EL (cell line): ENCODE measurements around the gene DGKD.

ENCODE experiments used
- DNase-seq: peaks from one replicate; pipeline ENCODE4 v3.0.0-alpha.2; 2016

The DGKD gene

GRCh38 chr2:233481368-233482142 is 127.3 kb downstream of the DGKD start:
- no peak for DNase-seq

DNA sequence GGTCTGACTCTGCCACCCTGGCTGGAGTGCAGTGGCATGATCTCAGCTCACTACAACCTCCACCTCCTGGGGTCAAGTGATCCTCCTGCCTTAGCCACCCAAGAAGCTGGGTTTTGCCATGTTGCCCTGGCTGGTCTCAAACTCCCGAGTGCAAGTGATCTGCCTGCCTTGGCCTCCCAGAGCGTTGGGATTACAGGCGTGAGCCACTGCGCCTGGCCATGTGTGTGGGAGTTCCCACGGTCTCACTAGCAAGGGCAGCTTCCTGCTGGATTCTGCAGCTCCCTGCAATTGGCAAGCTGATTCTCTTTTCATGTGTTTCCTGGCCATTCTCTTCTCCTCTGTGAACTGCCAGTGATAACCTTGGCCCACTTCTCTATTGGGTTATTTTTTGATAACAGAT is 128.3 kb downstream of the DGKD start:
- DNase-seq, result no peak

GRCh38 chr2:233485726-233486125 is 131.4 kb downstream of the DGKD start:
- DNase-seq, result no peak

DNA sequence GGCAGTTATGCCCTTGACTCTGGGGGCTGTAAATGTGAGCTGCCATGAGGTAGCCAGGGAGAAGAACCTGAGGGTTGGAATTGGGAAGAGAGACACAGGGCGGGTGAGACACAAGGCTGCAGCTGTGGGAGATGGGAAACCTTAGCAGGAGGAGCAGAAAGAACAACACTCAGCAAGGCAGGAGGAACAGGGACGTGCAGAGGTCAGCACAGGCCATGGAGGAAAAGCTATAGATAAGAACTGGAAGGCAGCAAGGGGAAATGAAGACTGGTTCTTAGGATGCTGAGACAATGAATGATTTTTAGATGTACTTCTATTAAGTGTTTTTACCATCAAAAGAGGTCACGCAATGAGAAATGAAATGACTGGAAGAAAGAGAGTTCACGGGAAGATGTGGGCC is 132.1 kb downstream of the DGKD start:
- DNase-seq, result no peak

- DNase-seq, result peak; percentile 92
Observed at GRCh38 chr2:233486778-233487552, 132.7 kb downstream of the DGKD start.

GRCh38 chr2:233487748-233488345 is 133.6 kb downstream of the DGKD start:
- DNase-seq, result no peak

DNA sequence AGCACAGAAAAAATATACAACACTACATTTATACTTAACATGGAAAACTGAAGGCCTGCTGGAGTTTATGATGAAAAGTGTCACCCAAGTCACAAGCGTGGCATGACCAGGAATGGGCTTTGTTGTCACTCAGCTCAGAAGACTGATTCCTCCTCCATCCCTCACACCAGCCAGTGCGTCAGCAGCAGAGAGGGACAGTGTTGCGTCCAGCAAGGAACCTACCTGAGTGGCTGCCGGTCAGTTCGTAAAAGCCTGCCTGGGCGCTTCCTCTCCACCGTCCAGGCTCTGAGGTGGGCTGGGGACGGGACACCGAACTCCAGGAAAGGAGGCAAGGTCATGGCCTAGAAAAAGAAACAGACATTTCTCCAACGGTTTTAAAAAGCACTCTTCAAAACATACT is 134.8 kb downstream of the DGKD start:
- no peak for DNase-seq

DNA sequence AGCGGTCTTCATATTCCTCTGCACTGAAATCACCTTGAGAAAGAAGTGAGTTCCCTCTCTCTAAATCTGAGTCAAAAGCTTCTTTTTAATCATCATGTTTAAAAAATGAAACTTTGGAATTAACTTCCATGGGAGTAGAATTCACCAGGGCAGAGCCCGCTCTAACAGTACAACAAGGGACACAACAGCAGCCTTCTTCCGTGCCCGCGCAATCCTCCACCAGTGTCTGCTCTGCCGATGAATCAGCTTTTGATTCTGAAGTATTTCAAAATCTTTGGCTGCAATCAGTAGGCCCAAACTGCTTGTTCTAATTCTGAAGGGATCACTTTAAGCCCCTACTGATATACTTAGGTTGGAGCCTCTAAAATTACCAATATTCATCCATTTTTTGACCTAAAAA is 135.4 kb downstream of the DGKD start:
- peak; percentile 20 for DNase-seq

DNA sequence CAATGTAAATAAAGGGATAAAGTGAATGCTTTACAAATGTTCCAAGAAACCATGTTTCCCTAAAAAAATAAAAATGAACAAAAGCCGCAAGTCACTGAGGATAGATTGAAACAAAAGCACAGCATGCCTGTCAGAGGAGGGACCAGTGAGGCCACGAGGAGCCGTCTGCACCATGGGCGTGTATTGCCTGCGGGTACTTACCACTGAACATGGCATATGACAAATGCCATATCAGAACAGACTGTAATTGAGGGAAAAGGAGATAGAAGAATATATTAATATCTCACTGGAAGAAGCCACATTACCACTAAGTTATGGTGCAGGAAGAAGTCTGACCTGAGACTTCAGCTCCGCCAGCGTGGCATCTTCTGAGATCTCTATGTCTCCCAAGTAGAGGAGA is 136.5 kb downstream of the DGKD start:
- DNase-seq, result no peak

- DNase-seq, result no peak
Observed at GRCh38 chr2:233491326-233491725, 137.0 kb downstream of the DGKD start.

DNA sequence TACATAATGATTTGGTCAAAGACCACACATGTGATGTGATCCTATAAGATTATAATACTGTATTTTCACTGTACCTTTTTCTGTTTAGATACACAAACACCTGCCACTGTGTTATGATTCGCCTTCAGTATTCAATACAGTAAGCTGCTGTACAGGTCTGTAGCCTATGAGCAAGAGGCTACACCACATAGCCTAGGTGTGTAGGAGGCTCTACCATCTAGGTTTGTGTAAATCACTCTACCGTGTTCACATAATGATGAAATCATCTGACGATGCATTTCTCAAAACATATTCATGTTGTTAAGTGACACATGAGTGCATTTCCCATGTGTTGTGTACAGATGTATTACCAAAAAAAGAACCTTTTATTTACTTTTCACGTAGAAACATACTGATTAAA is 137.8 kb downstream of the DGKD start:
- DNase-seq, result no peak

DNA sequence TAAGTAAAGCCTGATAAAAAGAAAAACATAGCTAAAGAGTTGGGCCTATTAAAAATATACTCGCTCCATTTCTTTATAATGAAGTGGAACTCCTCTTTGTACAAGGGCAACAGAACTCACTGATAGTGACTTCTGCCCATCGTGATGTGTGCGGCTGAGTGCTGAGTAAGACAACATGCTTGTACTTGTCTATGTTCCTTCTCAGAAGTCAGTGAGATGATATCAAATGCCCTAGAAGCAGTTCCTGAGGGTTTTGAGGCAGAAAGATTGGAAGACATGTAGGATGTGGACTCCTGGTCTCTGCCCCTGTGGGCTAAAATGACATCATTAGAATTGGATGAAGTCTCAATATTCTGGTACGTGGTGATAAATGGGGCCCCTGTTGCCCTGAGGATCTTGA is 138.5 kb downstream of the DGKD start:
- no peak for DNase-seq

DNA sequence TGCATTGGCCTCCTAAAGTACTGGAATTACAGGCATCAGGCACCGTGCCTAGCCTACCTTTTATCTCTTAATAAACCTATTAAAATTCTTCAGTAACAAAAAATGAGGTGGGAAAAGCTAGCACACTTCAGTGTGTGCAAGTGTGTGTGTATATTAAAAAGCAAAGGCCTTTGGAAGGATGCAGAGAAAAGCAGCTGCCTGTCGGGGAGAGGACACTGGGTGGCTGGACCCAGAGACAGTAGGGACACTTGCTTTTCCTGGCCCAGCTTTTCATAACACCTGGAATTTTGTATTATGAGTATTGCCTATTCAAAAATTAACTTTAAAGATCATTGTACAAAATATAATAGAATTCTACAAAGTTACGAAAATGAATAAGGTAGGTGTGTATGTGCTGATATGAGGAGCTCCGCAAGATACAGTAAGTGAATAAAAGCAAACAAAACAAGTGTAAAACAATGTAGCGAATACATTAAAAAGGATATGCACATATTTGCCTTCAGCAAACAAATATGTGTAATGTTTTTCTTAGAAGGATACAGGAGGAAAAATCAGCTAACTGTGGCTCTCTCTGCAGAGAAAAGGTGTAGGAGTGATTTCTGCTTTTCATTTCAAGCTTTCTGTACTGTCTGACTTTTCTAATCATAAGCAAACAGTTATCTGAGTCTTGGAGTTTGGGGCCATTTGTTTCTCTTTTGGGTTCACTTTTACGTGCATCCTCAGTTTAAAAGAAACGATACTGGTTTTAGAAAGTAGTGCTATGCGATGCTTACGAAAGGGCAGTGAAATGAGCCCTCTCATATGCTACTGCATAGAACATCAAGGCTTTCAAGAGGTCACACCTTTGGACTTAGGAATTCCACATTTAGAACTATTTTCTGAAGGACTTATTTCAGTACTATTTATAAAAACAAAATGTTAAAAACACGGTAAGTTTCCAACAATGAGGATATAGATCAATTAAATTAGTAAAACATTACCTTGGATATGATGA is 141.5 kb downstream of the DGKD start:
- no peak for DNase-seq

- DNase-seq, result no peak
Observed at GRCh38 chr2:233497692-233498091, 143.4 kb downstream of the DGKD start.

- DNase-seq, result no peak
Observed at GRCh38 chr2:233498126-233498525, 143.8 kb downstream of the DGKD start.

GRCh38 chr2:233499928-233500327 is 145.6 kb downstream of the DGKD start:
- no peak for DNase-seq

- DNase-seq, result peak; percentile 50
Observed at GRCh38 chr2:233501198-233502076, 147.1 kb downstream of the DGKD start.

GRCh38 chr2:233503481-233503880 is 149.2 kb downstream of the DGKD start:
- DNase-seq, result no peak

DNA sequence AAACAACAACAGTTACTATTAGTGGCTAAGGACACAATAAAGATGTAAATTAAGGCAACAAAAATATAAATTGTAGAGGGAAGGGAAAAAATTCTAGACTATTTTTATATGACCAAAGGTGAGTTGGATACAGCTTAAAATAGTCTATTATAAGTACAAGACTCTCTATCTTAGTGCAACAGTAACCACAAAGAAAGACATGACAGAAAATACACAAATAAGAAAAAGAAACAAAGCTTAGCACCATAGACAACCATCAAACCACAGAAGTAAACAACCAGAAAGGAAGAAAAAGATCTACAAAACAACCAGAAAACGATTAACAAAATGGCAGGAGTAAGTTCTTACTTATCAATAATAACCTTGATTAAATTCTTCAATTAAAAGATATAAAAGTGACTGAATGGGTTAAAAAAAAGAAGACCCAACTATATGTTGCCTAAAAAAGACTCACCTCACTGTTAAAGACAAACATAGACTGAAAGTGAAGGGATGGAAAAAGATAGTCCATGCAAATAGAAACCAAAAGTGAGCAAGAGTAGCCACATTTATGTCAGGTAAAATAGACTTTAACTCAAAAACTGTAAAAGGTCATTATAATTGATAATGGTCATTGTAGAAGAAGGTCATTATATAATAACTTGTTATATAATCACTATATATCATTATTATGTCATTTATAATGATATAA is 149.8 kb downstream of the DGKD start:
- DNase-seq, result no peak

GRCh38 chr2:233513953-233514655 is 159.8 kb downstream of the DGKD start:
- no peak for DNase-seq
